Caco-2 (cell line): ENCODE measurements around the gene ADPRS. TPM values are rescaled to one million over a fixed set of nuclear protein-coding genes. Genes with fewer than 3 reads are reported as not detected.

Experiments
- BruUV-seq: library from RNA; stranded (reverse); fragments of 400-500 nt; replicated peaks from 2 replicates; lab custom pipeline; 2021; lab: Mats Ljungman, UMichigan
- CTCF ChIA-PET: fragments of 300-600 bp; sonication (Branson Sonifier 250); formaldehyde crosslinking; loops from one replicate; lab custom pipeline; 2022; ENCODE audit warnings: antibody characterized with exemption; lab: Charles Lee
- POLR2A ChIA-PET: fragments of 300-600 bp; sonication (Branson Sonifier 250); formaldehyde crosslinking; loops from one replicate; lab custom pipeline; 2022; ENCODE audit warnings: antibody characterized with exemption; lab: Charles Lee
- DNase-seq, 2 experiments: peaks; one replicate each; pipeline versions ENCODE4 v3.0.0 to v3.0.0-alpha.2; 2020 to 2022
- H3K27me3 ChIP-seq: replicated peaks from 2 replicates; pipeline ENCODE4 v1.6.0; 2011; ENCODE audit warnings: low read length; ENCODE audit not compliant: control insufficient read depth, insufficient read depth
- H3K36me3 ChIP-seq: 2 replicates; pipeline ENCODE4 v1.5.1; 2011; ENCODE audit warnings: low read length; ENCODE audit not compliant: control insufficient read depth, insufficient read depth
- H3K4me1 ChIP-seq: fragments of 250-450 bp; sonication (Bioruptor Pico); 2 replicates; pipeline ENCODE4 v1.5.1; 2020; ENCODE audit warnings: mild to moderate bottlenecking
- H3K4me3 ChIP-seq: 2 replicates; pipeline ENCODE4 v1.5.1; 2011; ENCODE audit warnings: low read depth, mild to moderate bottlenecking, control low read depth, low read length
- H3K9me3 ChIP-seq: fragments of 250-450 bp; sonication (Bioruptor Pico); 2 replicates; pipeline ENCODE4 v1.5.1; 2020; ENCODE audit warnings: mild to moderate bottlenecking, moderate library complexity
- H3K27ac Mint-ChIP-seq: one replicate; pipeline ENCODE4 v1.8.0; 2022; ENCODE audit warnings: mixed read lengths; ENCODE audit not compliant: unreplicated experiment
- H3K27me3 Mint-ChIP-seq: one replicate; pipeline ENCODE4 v1.8.0; 2022; ENCODE audit warnings: mixed read lengths; ENCODE audit not compliant: insufficient read depth, unreplicated experiment
- H3K36me3 Mint-ChIP-seq: one replicate; pipeline ENCODE4 v1.8.0; 2022; ENCODE audit warnings: mild to moderate bottlenecking, mixed read lengths; ENCODE audit not compliant: insufficient read depth, unreplicated experiment
- H3K4me1 Mint-ChIP-seq: one replicate; pipeline ENCODE4 v1.8.0; 2022; ENCODE audit warnings: low read depth, mixed read lengths; ENCODE audit not compliant: unreplicated experiment
- H3K4me3 Mint-ChIP-seq: one replicate; pipeline ENCODE4 v1.8.0; 2022; ENCODE audit warnings: mild to moderate bottlenecking, moderate library complexity, mixed read lengths; ENCODE audit not compliant: unreplicated experiment
- H3K9me3 Mint-ChIP-seq: one replicate; pipeline ENCODE4 v1.8.0; 2022; ENCODE audit warnings: mixed read lengths; ENCODE audit not compliant: unreplicated experiment
- CTCF ChIP-seq, 2 experiments: fragments of 200-600 bp in 1 of 2; IDR thresholded peaks; 1 replicate in 1 of 2; 2 replicates in 1 of 2; pipeline versions ENCODE4 v1.5.1 to v1.8.0; 2011 to 2022; ENCODE audit warnings: antibody characterized with exemption in 1 of 2, control low read depth in 1 of 2, inconsistent platforms in 1 of 2, low read depth in 1 of 2, low read length in 1 of 2, mild to moderate bottlenecking in 1 of 2, moderate library complexity in 1 of 2; ENCODE audit not compliant: insufficient read depth in 1 of 2, severe bottlenecking in 1 of 2, unreplicated experiment in 1 of 2
- intact Hi-C: fragments of 100-400 bp; cut with micrococcal nuclease; formaldehyde crosslinking; loops from one replicate; pipeline ENCODE4 v1.10.0; 2022; ENCODE audit not compliant: unreplicated experiment
- total RNA-seq: library from RNA; stranded (reverse); gene quantifications from 2 replicates; pipeline ENCODE4 v1.2.3, GENCODE V29; 2022

Gene ADPRS
- total RNA-seq, 1 experiment from 2014 or later = 19.3 TPM

- H3K4me1 Mint-ChIP-seq = no peaks in the 10 kb centered on the region
- H3K27me3 ChIP-seq = no peaks in the 10 kb centered on the region
- H3K27ac Mint-ChIP-seq = no peak overlapping the region
- intact Hi-C loops = no loop called here
- H3K9me3 Mint-ChIP-seq = no peaks in the 10 kb centered on the region
- no peak overlapping the region for H3K4me3 ChIP-seq
- no peaks in the 10 kb centered on the region for H3K27me3 Mint-ChIP-seq
- DNase-seq = no peak
- ChIA-PET POLR2A (interaction anchor here (0.6 kb wide), 1 partner anchor 25 kb away, joined by 5 read pairs; no protein-coding TSS in a partner anchor), CTCF (no interaction called here)
- H3K4me1 ChIP-seq = no peaks in the 10 kb centered on the region
- BruUV-seq = no TSS peak
- peaks cover 14% of the 10 kb centered on the region for H3K36me3 Mint-ChIP-seq
- TF ChIP-seq CTCF (IDR thresholded peaks at IDR 0.05; ENCODE audit: insufficient read depth in 1 of 2, low read depth in 1 of 2, low read length in 1 of 2, severe bottlenecking in 1 of 2, unreplicated experiment in 1 of 2) = no peak
- no peak overlapping the region for H3K4me3 Mint-ChIP-seq
- H3K36me3 ChIP-seq = no peaks in the 10 kb centered on the region
- no peaks in the 10 kb centered on the region for H3K9me3 ChIP-seq
These were observed 47.8 kb downstream of the ADPRS start for GRCh38 chr1:36136535-36136934.

- H3K9me3 ChIP-seq = no peaks in the 10 kb centered on the region
These were observed 48.5 kb downstream of the ADPRS start for GRCh38 chr1:36137226-36137625.

GRCh38 chr1:36137776-36138175, 49.1 kb downstream of the ADPRS start:
- Histone ChIP-seq H3K36me3 (no peaks in the 10 kb centered on the region), H3K9me3 (no peaks in the 10 kb centered on the region), H3K4me3 (no peak overlapping the region), H3K27me3 (no peaks in the 10 kb centered on the region), H3K4me1 (no peaks in the 10 kb centered on the region)
- TF ChIP-seq CTCF (IDR thresholded peaks at IDR 0.05; ENCODE audit: insufficient read depth in 1 of 2, low read depth in 1 of 2, low read length in 1 of 2, severe bottlenecking in 1 of 2, unreplicated experiment in 1 of 2) = no peak
- Mint-ChIP-seq H3K27ac (no peak overlapping the region), H3K4me1 (no peaks in the 10 kb centered on the region), H3K27me3 (no peaks in the 10 kb centered on the region), H3K36me3 (peaks cover 14% of the 10 kb centered on the region), H3K9me3 (no peaks in the 10 kb centered on the region), H3K4me3 (no peak overlapping the region)
- DNase-seq = no peak
- intact Hi-C loops = no loop called here
- CTCF ChIA-PET = no interaction called here
- BruUV-seq = no TSS peak
- POLR2A ChIA-PET = no interaction called here

More at GRCh38 chr1:36137226-36137625, 48.5 kb downstream of the ADPRS start:
- no peak overlapping the region for H3K27ac Mint-ChIP-seq
- TF ChIP-seq CTCF (IDR thresholded peaks at IDR 0.05; ENCODE audit: insufficient read depth in 1 of 2, low read depth in 1 of 2, low read length in 1 of 2, severe bottlenecking in 1 of 2, unreplicated experiment in 1 of 2) = no peak
- Histone ChIP-seq H3K4me1 (no peaks in the 10 kb centered on the region), H3K27me3 (no peaks in the 10 kb centered on the region), H3K4me3 (no peak overlapping the region), H3K36me3 (no peaks in the 10 kb centered on the region)
- peaks cover 14% of the 10 kb centered on the region for H3K36me3 Mint-ChIP-seq
- no peaks in the 10 kb centered on the region for H3K9me3 Mint-ChIP-seq
- intact Hi-C loops = no loop called here
- no peak for DNase-seq
- no peaks in the 10 kb centered on the region for H3K4me1 Mint-ChIP-seq
- CTCF ChIA-PET = no interaction called here
- H3K4me3 Mint-ChIP-seq = no peak overlapping the region
- no peaks in the 10 kb centered on the region for H3K27me3 Mint-ChIP-seq
- POLR2A ChIA-PET = no interaction called here
- BruUV-seq = no TSS peak
